ENCODE measurements around the gene EML4.
"Not testable (repeated sequence)": the region's sequence is repeated elsewhere in the genome, so short reads cannot be mapped to it uniquely, and the experiment has no call there.

The EML4 gene

DNA sequence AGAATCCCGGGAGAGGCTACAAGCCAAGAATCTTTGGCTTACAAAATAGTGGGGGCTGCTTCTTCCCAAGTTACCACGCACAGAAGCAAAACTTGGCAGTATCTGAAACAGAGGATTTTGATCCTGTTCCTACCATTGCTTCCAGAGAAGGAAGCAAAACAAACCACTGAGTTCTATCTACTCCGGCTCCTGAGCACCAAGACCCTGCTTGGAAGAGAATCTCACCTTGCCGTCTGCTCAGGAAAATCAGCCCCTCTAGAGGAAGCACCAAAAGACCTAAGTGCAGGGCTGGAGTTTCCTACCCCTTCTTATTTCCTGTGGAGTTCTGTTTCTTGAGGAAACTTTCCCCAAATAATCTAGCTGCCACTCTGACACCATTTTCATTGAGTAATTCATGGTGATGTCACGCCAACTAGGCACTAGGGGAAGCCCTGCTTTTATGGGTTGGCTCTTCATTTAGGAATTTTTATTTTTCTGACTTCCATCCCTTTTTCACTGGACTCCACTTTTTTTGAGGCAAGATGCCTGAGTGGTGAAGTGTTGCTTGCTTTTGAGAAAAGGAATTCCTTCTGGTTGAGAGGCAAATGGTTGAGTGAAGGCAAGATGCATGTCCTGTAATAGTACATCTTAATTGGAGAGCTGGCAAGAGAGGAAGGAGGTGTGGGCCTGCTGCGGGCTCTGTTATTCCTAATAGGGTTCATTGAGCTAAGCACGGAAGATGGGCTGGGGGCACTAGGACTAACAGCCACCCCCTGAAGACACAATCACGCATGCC, 36.8 kb upstream of the EML4 start:
- Histone ChIP-seq H3K9me2 (replicated peaks; ENCODE audit: low read depth, low read length) (no peaks in the 10 kb centered on the region), H3K9ac (ENCODE audit: low read depth, low read length, poor library complexity, severe bottlenecking) (peak overlapping the region; percentile 62), H3K27me3 (ENCODE audit: insufficient read depth, low read length, poor library complexity, severe bottlenecking) (no peaks in the 10 kb centered on the region), H3K4me1 (ENCODE audit: insufficient read depth, low read length, poor library complexity, severe bottlenecking) (peaks cover 82% of the 10 kb centered on the region), H3F3A (ENCODE audit: low read depth) (peaks cover 9% of the 10 kb centered on the region; the same call in 1 of the 2 replicates), H3K79me2 (ENCODE audit: insufficient read depth, low read length) (no peaks in the 10 kb centered on the region), H4K20me1 (ENCODE audit: insufficient read depth, low read length, poor library complexity, severe bottlenecking) (no peaks in the 10 kb centered on the region), H3K4me2 (ENCODE audit: low read depth, low read length, poor library complexity, severe bottlenecking) (peak overlapping the region; percentile 74), H2AFZ (ENCODE audit: low read length) (peak overlapping the region; percentile 35; the same call in 1 of the 2 replicates), H3K36me3 (ENCODE audit: insufficient read depth, low read length) (no peaks in the 10 kb centered on the region), H3K4me3 (ENCODE audit: low read length, poor library complexity, severe bottlenecking) (peak overlapping the region; percentile 55), H3K9me3 (ENCODE audit: insufficient read depth, low read depth, low read length) (no peaks in the 10 kb centered on the region)
- TF ChIP-seq, protein P1, sequence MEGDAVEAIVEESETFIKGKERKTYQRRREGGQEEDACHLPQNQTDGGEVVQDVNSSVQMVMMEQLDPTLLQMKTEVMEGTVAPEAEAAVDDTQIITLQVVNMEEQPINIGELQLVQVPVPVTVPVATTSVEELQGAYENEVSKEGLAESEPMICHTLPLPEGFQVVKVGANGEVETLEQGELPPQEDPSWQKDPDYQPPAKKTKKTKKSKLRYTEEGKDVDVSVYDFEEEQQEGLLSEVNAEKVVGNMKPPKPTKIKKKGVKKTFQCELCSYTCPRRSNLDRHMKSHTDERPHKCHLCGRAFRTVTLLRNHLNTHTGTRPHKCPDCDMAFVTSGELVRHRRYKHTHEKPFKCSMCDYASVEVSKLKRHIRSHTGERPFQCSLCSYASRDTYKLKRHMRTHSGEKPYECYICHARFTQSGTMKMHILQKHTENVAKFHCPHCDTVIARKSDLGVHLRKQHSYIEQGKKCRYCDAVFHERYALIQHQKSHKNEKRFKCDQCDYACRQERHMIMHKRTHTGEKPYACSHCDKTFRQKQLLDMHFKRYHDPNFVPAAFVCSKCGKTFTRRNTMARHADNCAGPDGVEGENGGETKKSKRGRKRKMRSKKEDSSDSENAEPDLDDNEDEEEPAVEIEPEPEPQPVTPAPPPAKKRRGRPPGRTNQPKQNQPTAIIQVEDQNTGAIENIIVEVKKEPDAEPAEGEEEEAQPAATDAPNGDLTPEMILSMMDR (conservative IDR thresholded peaks at IDR 0.05; ENCODE audit: low read length) = no peak
- TF ChIP-seq EZH2phosphoT487 (IDR thresholded peaks at IDR 0.05; ENCODE audit: borderline replicate concordance) = no peak

DNA sequence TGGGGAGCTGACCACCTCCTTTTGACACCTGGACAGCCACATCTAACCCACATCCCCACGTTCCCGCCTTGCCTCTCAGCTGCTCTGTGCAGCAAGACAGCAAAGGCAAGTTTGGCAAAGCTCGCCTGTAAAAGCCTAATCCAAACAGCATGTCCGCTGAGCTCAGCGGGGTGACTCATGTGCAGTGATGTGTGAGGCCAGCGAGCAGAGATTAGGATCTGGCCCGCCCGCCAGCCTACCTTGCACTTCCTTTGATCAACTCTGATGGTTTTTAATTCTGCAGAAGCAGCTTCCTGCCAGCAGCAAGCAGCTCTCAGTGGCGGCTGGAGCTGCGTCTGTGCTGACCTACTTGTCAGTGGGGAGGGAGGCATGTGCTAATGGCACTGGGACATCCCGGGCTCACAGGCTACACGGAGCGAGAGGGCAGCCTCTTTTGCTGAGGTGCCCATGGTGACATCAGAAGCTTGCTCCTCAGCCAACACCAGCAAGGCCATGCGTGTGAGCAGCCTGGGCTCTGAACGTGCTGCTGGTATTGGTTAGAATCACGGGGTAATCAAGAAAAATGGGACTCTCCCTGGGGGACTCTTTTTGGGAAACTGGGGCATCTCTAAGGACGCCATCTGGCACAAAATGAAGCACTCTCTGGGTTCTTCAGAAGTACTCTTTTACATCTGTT, 36.0 kb upstream of the EML4 start:
- peak overlapping the region; percentile 62 for H3K9ac ChIP-seq (ENCODE audit: low read depth, low read length, poor library complexity, severe bottlenecking)
- peak overlapping the region; percentile 74 for H3K4me2 ChIP-seq (ENCODE audit: low read depth, low read length, poor library complexity, severe bottlenecking)

DNA sequence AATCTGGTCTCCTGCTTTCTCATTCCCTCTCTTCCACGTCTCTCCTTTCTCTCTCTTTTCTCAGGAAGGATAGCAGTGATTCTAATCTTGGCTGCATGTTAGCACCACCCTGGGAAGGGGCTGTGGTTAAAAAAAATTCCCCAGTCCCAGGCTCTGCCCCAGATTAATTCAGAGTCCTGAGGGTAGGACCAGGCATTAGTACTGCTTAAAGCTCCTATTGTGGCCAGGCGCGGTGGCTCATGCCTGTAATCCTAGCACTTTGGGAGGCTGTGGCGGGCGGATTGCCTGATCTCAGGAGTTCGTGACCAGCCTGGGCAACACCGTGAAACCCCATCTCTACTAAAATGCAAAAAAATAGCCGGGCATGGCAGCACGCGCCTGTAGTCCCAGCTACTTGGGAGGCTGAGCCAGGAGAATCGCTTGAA, 35.4 kb upstream of the EML4 start:
- H2AFZ ChIP-seq (ENCODE audit: low read length) = peak overlapping the region; percentile 54

More for the DNA sequence above, 36.0 kb upstream of the EML4 start:
- Histone ChIP-seq H3K36me3 (ENCODE audit: insufficient read depth, low read length) (no peaks in the 10 kb centered on the region), H2AFZ (ENCODE audit: low read length) (peak overlapping the region; percentile 54), H3K4me1 (ENCODE audit: insufficient read depth, low read length, poor library complexity, severe bottlenecking) (peaks cover 77% of the 10 kb centered on the region), H3K4me3 (ENCODE audit: low read length, poor library complexity, severe bottlenecking) (peak overlapping the region; percentile 66), H3K79me2 (ENCODE audit: insufficient read depth, low read length) (no peaks in the 10 kb centered on the region), H3K9me3 (ENCODE audit: insufficient read depth, low read depth, low read length) (no peaks in the 10 kb centered on the region), H4K20me1 (ENCODE audit: insufficient read depth, low read length, poor library complexity, severe bottlenecking) (no peaks in the 10 kb centered on the region), H3F3A (ENCODE audit: low read depth) (peaks cover 9% of the 10 kb centered on the region; the same call in 1 of the 2 replicates), H3K9me2 (replicated peaks; ENCODE audit: low read depth, low read length) (no peaks in the 10 kb centered on the region), H3K27me3 (ENCODE audit: insufficient read depth, low read length, poor library complexity, severe bottlenecking) (no peaks in the 10 kb centered on the region)
- no peak for TF ChIP-seq EZH2phosphoT487 (IDR thresholded peaks at IDR 0.05; ENCODE audit: borderline replicate concordance)
- TF ChIP-seq, protein P1 (conservative IDR thresholded peaks at IDR 0.05; ENCODE audit: low read length) = no peak

DNA sequence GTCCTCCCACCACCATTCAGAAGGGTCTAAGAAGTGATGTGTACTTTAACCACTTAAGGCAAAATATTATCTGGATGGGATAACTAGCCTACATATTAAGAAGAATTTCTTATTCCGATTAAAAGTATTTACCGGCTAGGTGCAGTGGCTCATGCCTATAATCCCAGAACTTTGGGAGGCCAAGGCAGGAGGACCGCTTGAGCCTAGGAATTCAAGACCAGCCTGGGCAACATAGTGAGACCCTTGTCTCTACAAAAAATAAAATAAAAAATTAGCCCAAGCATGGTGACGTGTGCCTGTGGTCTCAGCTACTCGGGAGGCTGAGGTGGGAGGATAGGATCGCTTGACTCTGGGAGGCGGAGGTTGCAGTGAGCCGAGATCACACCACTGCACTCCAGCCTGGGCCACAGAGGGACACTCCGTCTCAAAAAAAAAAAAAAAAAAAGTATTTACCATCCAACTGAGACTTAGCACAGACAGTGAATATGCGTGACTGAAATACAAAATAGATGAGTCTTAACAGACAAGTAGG, 34.7 kb upstream of the EML4 start:
- H3K27me3 ChIP-seq (ENCODE audit: insufficient read depth, low read length, poor library complexity, severe bottlenecking); H3K4me3 ChIP-seq (ENCODE audit: low read length, poor library complexity, severe bottlenecking); H3K79me2 ChIP-seq (ENCODE audit: insufficient read depth, low read length); H3K36me3 ChIP-seq (ENCODE audit: insufficient read depth, low read length); H4K20me1 ChIP-seq (ENCODE audit: insufficient read depth, low read length, poor library complexity, severe bottlenecking); H2AFZ ChIP-seq (ENCODE audit: low read length); H3K9me3 ChIP-seq (ENCODE audit: insufficient read depth, low read depth, low read length); H3K4me2 ChIP-seq (ENCODE audit: low read depth, low read length, poor library complexity, severe bottlenecking); H3F3A ChIP-seq (ENCODE audit: low read depth); H3K9ac ChIP-seq (ENCODE audit: low read depth, low read length, poor library complexity, severe bottlenecking); H3K9me2 ChIP-seq (replicated peaks; ENCODE audit: low read depth, low read length): not testable (repeated sequence)
- H3K4me1 ChIP-seq (ENCODE audit: insufficient read depth, low read length, poor library complexity, severe bottlenecking) = peaks cover 63% of the 10 kb centered on the region

More for the DNA sequence above, 35.4 kb upstream of the EML4 start:
- Histone ChIP-seq H3K4me1 (ENCODE audit: insufficient read depth, low read length, poor library complexity, severe bottlenecking) (peaks cover 70% of the 10 kb centered on the region), H3K27me3 (ENCODE audit: insufficient read depth, low read length, poor library complexity, severe bottlenecking) (no peaks in the 10 kb centered on the region), H3K9me2 (replicated peaks; ENCODE audit: low read depth, low read length) (no peaks in the 10 kb centered on the region), H3K9ac (ENCODE audit: low read depth, low read length, poor library complexity, severe bottlenecking) (peak overlapping the region; percentile 61), H3K4me2 (ENCODE audit: low read depth, low read length, poor library complexity, severe bottlenecking) (peak overlapping the region; percentile 74), H3K36me3 (ENCODE audit: insufficient read depth, low read length) (no peaks in the 10 kb centered on the region), H3K9me3 (ENCODE audit: insufficient read depth, low read depth, low read length) (no peaks in the 10 kb centered on the region), H4K20me1 (ENCODE audit: insufficient read depth, low read length, poor library complexity, severe bottlenecking) (no peaks in the 10 kb centered on the region), H3K4me3 (ENCODE audit: low read length, poor library complexity, severe bottlenecking) (peak overlapping the region; percentile 66), H3F3A (ENCODE audit: low read depth) (peaks cover 9% of the 10 kb centered on the region; the same call in 1 of the 2 replicates), H3K79me2 (ENCODE audit: insufficient read depth, low read length) (no peaks in the 10 kb centered on the region)
- TF ChIP-seq EZH2phosphoT487 (IDR thresholded peaks at IDR 0.05; ENCODE audit: borderline replicate concordance) = no peak
- TF ChIP-seq, protein P1 (conservative IDR thresholded peaks at IDR 0.05; ENCODE audit: low read length) = no peak
